ENCODE measurements around the gene BEND5.

Gene BEND5

GRCh38 chr1:48725341-48726046 lies 51.2 kb downstream of the BEND5 start:
- no peak for DNase-seq

DNA sequence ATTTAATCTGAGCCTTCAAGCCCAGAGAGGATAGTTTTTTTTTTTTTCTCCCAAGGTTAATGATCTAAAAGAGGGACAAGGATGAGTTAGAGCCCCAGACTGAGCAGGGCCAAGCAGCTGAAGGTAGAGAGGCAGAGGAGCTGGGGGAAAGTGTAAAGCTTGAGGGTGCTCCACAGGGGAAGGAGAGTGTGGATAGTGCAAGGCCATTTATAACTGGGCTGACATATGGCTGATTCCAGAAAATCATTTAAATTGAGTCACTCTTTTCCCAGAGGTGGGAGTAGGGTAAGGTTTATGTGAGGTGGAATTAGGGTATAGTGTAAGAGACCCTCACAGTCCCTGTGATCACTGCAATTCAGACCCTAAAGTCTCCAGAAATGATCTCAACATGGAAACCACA lies 55.8 kb downstream of the BEND5 start:
- no peak for DNase-seq

DNA sequence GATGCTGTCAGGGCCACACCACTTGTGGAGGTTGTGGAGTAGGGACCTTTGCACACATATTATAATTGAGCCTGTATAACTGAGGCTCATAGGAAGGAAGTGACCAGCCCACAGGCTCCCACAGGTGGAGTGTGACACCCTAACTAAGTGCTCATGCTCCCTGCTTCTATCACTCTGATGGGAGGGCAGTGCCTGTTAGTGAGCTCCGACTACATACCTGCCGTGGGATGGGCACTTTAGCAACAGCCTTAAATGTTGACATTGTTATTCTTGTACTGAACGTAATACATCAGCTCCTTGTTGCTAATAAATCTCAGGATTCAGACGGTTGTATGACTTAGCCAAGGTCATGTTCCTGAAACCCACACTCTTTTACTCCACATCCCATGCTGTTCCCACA lies 58.0 kb downstream of the BEND5 start:
- DNase-seq, result no peak

- no peak for DNase-seq
These were observed 58.5 kb downstream of the BEND5 start for GRCh38 chr1:48718116-48718630.

GRCh38 chr1:48717082-48717481 lies 59.6 kb downstream of the BEND5 start:
- no peak for DNase-seq

GRCh38 chr1:48715921-48716320 lies 60.8 kb downstream of the BEND5 start:
- DNase-seq, result no peak

DNA sequence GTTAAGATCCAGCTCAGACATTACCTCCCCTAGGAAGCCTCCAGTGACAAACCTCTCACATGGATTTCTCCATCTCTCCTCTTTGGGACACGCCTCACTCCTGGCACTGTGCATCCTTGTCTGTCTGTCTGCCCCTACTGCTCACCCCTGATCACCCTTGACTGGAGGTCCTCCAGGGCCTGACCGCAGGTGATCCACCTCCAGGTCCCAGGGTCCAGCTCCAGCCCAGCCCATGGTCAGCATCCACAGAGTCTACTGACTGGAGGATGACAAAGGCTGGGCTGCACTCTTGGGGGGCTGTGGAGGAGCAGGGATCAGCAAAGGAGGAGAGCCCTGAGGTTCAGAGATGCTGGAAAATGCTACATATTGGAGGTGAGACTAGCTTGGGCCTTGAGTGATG lies 65.8 kb downstream of the BEND5 start:
- DNase-seq, result no peak

DNA sequence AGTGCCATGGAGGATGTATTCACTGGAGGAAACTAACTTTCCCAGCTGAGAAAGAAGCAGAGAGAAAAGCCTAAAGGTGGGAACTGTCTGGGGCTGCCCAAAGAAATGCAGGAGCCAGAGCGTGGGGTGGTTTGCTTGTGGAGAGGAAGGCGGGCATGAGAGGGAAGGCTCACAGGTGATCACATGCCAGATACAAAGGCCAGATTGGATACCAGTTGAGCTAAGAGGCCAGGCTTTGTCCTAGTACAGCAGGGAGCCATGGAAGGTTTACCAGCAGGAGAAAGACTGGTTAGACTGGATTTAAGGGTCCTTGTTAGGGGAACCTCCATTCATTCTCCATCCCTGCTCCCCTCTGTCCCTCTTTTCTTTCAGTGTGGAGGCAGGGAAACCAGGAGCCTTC lies 66.4 kb downstream of the BEND5 start:
- DNase-seq, result no peak

DNA sequence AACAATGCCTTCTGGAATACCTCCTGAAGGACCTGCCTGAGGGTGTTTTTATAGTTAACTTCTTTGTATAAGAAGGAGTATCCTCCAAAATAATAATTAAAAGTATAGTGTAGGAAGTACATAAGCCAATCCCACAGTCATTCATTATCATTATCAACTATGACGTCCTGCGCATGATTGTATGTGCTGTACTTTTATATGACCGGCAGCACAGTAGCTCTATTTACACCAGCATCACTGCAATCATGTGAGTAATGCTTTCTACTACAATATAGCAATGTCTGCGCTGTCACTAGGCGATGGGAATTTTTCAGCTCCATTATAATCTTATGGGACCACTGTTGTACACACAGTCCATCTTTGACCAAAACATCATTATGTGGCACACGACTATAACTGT lies 72.0 kb downstream of the BEND5 start:
- DNase-seq, result no peak

- no peak for DNase-seq
These were observed 75.2 kb downstream of the BEND5 start for GRCh38 chr1:48701445-48701844.

- DNase-seq, result peak in 43 of 56 donors; percentile 3 to 81 (median 20)
These were observed 79.5 kb downstream of the BEND5 start for GRCh38 chr1:48697066-48697707.

DNA sequence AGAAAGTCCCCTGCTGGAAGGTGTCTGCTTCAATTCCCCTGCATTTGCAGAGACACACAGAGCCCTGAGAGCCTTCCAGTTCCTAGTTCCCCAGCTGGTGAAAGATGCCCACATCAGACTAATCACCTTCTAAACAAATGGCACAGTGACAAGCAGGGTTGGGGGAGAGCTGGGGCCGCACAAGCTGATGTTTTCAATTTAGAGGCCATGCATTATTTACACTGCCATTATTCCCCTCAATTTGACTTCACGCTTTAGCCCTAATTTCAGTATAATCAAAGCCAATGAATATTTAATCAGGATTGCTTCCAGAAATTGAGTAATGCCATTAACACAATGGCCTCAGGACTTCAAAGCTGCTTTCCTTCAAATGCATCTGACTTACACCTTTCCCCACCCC lies 81.5 kb downstream of the BEND5 start:
- no peak for DNase-seq

GRCh38 chr1:48693674-48694320 lies 82.9 kb downstream of the BEND5 start:
- no peak for DNase-seq

- no peak for DNase-seq
These were observed 83.5 kb downstream of the BEND5 start for GRCh38 chr1:48693180-48693579.

DNA sequence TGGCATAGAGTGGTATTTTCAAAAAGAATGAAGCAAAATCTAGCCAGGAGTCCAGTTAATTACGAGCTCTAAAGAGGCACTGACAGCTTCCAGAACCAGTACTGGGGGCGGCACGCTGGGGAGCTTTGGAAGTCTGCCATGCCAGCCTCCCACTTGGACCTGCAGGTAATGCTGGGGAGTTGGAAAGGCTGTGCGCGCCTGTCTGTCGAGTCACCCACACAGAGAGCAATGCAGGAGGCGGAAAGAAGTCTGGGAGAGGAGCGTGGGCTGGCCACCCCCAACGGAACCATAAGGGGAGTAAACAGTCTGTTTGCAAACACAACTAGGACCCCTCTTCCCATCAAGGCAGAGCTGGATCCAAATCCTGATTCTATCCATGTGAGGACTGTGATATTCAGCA lies 84.5 kb downstream of the BEND5 start:
- peak in 32 of 56 donors; percentile 4 to 66 (median 26) for DNase-seq

- no peak for DNase-seq
These were observed 85.2 kb downstream of the BEND5 start for GRCh38 chr1:48691429-48692001.

- DNase-seq, result no peak
These were observed 88.5 kb downstream of the BEND5 start for GRCh38 chr1:48688102-48688760.

DNA sequence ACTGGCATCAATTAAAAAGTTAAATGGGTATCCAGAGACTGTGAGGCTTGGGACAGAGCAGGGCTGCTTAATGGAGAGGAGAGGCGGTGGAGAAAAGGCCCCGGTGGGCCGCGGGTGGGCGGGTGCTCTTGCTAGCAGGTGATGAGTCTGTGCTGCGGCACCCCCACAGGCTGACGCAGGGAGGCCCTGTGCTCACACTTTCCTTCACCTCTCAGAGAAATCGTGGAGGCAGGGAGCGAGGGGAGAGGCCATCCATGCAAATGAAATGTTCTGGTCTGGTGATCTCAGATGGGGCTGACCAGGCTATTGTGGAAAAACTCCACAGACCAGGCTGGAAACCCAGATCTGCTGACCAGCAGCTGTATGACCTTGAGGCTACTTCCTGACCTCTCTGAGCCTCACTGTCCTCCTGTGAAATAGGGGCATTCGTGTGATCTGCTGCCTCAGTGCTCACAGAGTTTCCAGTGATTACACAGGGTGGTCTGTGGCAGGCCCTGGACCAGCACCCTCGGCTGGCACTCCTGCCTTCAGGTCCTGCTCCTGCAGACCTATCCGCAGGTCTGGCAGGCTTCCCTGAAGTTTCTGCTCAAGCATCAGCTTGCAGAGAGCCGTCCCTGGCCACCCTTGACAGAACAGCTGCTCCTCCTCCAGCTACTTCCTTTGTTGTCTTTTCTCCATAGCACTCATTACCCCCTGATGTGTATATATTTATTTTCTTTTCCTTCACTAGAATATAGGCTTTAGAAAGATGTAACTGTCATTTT lies 89.2 kb downstream of the BEND5 start:
- no peak for DNase-seq

DNA sequence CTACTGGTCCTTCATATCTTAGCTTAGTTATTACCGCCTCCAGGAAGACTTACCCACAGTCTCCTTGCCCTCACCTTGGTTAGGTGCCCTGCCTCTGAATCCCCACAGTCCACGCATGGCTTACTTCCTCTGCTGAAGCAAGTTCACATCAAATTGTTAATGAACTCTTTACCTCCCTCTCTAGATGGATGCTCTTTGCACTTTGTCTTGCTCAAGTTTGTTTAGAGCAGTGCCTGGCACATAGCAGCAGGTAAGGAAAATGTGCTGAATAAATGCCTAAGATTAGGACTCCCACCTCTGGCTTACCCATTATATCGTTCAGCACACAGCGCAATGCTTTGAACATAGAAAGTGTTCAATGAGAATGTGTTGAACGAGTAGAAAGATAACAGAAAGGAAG lies 90.5 kb downstream of the BEND5 start:
- no peak for DNase-seq

GRCh38 chr1:48684381-48684780 lies 92.3 kb downstream of the BEND5 start:
- no peak for DNase-seq

GRCh38 chr1:48683839-48684238 lies 92.9 kb downstream of the BEND5 start:
- no peak for DNase-seq

Measured in amygdala (tissue), 56 donors.